Neural progenitor cell (in vitro differentiated cells): ENCODE measurements around the gene EZR.

Source experiments
- EZH2 ChIP-seq: fragments of 200-600 bp; sonication (generic); IDR thresholded peaks from 2 replicates; pipeline ENCODE4 v1.6.1; 2017; ENCODE audit warnings: antibody characterized with exemption, mild to moderate bottlenecking, moderate library complexity
- TF ChIP-seq, protein P1 (sequence below): fragments of 200-600 bp; sonication (generic); IDR thresholded peaks from 2 replicates; pipeline ENCODE4 v1.5.1; 2017; ENCODE audit warnings: antibody characterized with exemption, mild to moderate bottlenecking

DNA sequence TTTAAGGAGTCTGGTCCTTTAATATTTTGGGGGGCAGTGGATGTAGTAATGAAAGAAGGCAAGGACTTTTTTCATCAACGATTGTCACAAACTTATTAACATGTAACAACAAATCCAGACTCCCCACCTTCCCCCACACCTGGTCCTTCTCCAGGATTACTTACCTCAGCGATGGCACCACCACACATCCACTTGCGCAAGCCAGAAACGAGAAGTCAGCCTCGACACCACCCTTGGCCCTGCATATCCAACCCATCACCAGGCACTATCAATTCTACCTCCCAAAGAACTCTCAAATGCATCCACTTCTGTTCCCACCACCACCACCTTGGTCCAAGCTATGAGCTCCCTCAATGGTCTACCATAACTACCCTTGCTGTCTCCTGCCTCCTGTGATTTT is 6.6 kb downstream of the EZR start:
- TF ChIP-seq, protein P1, sequence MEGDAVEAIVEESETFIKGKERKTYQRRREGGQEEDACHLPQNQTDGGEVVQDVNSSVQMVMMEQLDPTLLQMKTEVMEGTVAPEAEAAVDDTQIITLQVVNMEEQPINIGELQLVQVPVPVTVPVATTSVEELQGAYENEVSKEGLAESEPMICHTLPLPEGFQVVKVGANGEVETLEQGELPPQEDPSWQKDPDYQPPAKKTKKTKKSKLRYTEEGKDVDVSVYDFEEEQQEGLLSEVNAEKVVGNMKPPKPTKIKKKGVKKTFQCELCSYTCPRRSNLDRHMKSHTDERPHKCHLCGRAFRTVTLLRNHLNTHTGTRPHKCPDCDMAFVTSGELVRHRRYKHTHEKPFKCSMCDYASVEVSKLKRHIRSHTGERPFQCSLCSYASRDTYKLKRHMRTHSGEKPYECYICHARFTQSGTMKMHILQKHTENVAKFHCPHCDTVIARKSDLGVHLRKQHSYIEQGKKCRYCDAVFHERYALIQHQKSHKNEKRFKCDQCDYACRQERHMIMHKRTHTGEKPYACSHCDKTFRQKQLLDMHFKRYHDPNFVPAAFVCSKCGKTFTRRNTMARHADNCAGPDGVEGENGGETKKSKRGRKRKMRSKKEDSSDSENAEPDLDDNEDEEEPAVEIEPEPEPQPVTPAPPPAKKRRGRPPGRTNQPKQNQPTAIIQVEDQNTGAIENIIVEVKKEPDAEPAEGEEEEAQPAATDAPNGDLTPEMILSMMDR: no peak
- no peak for TF ChIP-seq EZH2
